NCI-H1092 (cell line): ENCODE measurements around the gene RUSF1.
"Not testable (repeated sequence)": the region's sequence is repeated elsewhere in the genome, so short reads cannot be mapped to it uniquely, and the experiment has no call there.

ENCODE experiments used
- DNase-seq: peaks from one replicate; lab custom pipeline; 2025; lab: John Stamatoyannopoulos, UW

Gene RUSF1

GRCh38 chr16:31487071-31487719 lies 21.0 kb downstream of the RUSF1 start:
- no peak for DNase-seq

GRCh38 chr16:31486045-31486444 lies 22.1 kb downstream of the RUSF1 start:
- DNase-seq, result no peak

DNA sequence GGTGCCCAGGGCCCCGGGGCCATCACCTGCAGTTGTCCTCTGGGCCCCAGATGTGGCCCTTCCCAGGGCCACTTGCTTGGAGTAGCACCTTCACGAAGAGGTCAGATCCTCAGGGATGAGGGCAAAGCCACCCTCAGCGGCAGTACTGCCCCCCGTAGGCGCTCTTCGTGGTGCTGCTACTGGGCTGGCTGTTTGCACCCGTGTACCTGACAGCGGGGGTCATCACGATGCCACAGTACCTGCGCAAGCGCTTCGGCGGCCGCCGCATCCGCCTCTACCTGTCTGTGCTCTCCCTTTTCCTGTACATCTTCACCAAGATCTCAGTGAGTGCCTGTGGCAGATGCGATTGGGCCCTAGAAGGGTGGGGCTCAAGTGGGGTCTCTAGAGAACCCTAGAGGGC lies 22.6 kb downstream of the RUSF1 start:
- DNase-seq, result no peak

- DNase-seq, result no peak
Observed at GRCh38 chr16:31484491-31485171, 23.6 kb downstream of the RUSF1 start.

- DNase-seq, result not testable (repeated sequence)
Observed at GRCh38 chr16:31484048-31484447, 24.1 kb downstream of the RUSF1 start.

DNA sequence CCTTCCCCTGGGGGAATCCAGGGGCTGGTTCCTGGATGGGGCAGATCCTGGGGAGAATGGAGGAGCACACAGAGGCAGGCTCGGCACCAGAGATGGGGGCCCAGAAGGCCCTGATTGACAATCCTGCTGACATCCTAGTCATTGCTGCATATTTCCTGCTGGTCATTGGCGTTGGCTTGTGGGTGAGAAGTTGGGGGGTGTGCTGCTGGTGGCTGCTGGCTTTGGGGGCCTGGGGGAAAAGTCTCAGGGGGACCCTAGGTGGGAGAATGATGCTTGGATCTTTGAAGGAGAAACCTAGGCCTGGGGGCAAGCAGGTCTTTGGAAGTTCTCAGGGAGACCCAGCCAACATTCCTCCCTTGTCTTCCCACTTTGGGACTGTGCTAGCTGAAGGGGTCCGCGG lies 25.1 kb downstream of the RUSF1 start, which contains the start of gene SLC5A2:
SLC5A2 (plus strand) TSS at position 43 of the 400 bp plus-strand sequence; CDS start at position 57, 14 bp downstream.
- no peak for DNase-seq

GRCh38 chr16:31480851-31481536 lies 27.2 kb downstream of the RUSF1 start:
- DNase-seq, result no peak

- no peak for DNase-seq
Observed at GRCh38 chr16:31479751-31480150, 28.4 kb downstream of the RUSF1 start.

GRCh38 chr16:31478956-31479355 lies 29.2 kb downstream of the RUSF1 start:
- DNase-seq, result no peak

DNA sequence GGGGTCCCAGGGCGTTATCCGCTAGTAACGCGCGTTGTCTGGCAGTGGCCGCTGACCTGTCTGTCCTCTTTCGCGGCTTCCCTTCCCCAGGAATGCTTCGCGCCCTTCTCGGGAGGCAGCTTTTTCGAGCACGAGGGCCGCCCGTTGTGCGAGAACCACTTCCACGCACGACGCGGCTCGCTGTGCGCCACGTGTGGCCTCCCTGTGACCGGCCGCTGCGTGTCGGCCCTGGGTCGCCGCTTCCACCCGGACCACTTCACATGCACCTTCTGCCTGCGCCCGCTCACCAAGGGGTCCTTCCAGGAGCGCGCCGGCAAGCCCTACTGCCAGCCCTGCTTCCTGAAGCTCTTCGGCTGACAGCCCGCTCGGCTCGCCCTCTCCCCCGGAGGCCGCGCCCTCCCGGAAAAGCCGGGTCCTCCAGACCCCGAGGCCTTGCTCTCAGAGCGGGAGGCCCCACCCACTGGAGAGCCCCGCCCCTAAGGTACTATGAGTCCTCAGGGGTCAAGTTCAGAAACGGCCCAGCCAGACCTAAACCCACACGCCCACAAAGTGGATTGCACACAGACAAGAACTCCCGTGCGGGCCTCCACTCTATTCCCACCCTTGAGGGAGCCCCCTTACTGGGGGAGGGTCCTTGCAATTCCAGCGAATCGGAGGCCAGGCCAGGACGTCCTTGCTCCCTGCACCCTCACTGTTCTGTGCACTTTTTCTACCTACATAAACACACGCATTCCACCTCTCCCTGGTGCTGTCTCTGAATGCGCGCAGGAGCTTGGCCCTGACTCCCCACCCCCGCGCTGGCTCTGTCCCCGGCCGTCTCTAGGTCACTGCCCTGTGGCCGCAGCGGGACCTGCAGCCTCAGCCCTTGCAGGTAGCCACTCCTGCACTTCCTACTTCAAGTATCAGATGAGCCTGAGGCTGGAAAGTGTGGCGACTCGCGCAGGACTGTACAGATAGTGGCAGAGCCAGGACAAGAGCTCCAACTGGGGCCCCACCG lies 30.7 kb downstream of the RUSF1 start:
- no peak for DNase-seq

GRCh38 chr16:31476303-31477219 lies 31.6 kb downstream of the RUSF1 start:
- DNase-seq, result no peak

DNA sequence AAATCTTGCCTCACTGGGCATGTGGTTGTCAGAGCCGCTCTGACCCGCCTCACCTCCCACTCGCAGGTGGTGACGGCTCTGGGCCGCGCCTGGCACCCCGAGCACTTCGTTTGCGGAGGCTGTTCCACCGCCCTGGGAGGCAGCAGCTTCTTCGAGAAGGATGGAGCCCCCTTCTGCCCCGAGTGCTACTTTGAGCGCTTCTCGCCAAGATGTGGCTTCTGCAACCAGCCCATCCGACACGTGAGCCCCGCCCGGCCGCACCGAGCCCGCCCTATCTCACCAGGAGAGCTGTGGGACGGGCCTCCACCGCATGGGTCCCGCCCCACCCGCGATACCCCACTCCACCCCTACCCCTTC lies 32.3 kb downstream of the RUSF1 start:
- DNase-seq, result no peak

GRCh38 chr16:31474773-31475738 lies 33.1 kb downstream of the RUSF1 start:
- no peak for DNase-seq

- no peak for DNase-seq
Observed at GRCh38 chr16:31474173-31474714, 33.9 kb downstream of the RUSF1 start.

- DNase-seq, result no peak
Observed at GRCh38 chr16:31473264-31473984, 34.8 kb downstream of the RUSF1 start.

- peak; percentile 85 for DNase-seq
Observed at GRCh38 chr16:31472709-31473203, 35.4 kb downstream of the RUSF1 start.

GRCh38 chr16:31471875-31472708 lies 36.1 kb downstream of the RUSF1 start, which contains the start of gene TGFB1I1:
TSS of gene TGFB1I1 (plus strand) at chr16:31472152. CDS start at chr16:31472189, 37 bp downstream.
- DNase-seq, result no peak
